Renal cortical epithelial cell (primary cell): ENCODE measurements around the gene HDHD3. TPM values are rescaled to one million over a fixed set of nuclear protein-coding genes. Genes with fewer than 3 reads are reported as not detected.
A peak's percentile ranks its signal among the peaks of the same experiment; 100 is the strongest.
"Not testable (repeated sequence)": the region's sequence is repeated elsewhere in the genome, so short reads cannot be mapped to it uniquely, and the experiment has no call there.

ENCODE experiments used
- DNase-seq: peaks from one replicate; pipeline ENCODE4 v3.0.0-alpha.2; 2011; ENCODE audit warnings: low read depth
- total RNA-seq: library from RNA; depleted of rRNA; stranded (reverse); fragments of >200 nt; gene quantifications from 2 replicates; pipeline ENCODE4 v1.2.3, GENCODE V29; 2014

HDHD3 gene
- total RNA-seq, 1 donor from 2014 or later = 23.8 TPM

GRCh38 chr9:113390192-113390960 is 13.6 kb upstream of the HDHD3 start:
- no peak for DNase-seq

GRCh38 chr9:113389451-113389850 is 12.7 kb upstream of the HDHD3 start:
- DNase-seq = no peak

- DNase-seq = no peak
These were observed 12.0 kb upstream of the HDHD3 start for GRCh38 chr9:113388833-113389232.

GRCh38 chr9:113387560-113388230 is 10.9 kb upstream of the HDHD3 start:
- DNase-seq = peak; percentile 90

- no peak for DNase-seq
These were observed 10.0 kb upstream of the HDHD3 start for GRCh38 chr9:113386571-113387393.

- peak; percentile 51 for DNase-seq
These were observed 5.2 kb upstream of the HDHD3 start for GRCh38 chr9:113381909-113382411.

- not testable (repeated sequence) for DNase-seq
These were observed 4.7 kb upstream of the HDHD3 start for GRCh38 chr9:113381441-113381840.

- DNase-seq = no peak
These were observed 4.1 kb upstream of the HDHD3 start for GRCh38 chr9:113380869-113381378.

- not testable (repeated sequence) for DNase-seq
These were observed 3.0 kb upstream of the HDHD3 start for GRCh38 chr9:113379829-113380210.

GRCh38 chr9:113379094-113379828 is 2.5 kb upstream of the HDHD3 start:
- DNase-seq = not testable (repeated sequence)

- DNase-seq = peak; percentile 57
These were observed 1.4 kb downstream of the HDHD3 start for GRCh38 chr9:113375057-113376023.

- DNase-seq = no peak
These were observed 3.0 kb downstream of the HDHD3 start for GRCh38 chr9:113373676-113374392.

- DNase-seq = no peak
These were observed 3.5 kb downstream of the HDHD3 start for GRCh38 chr9:113373256-113373655.

- no peak for DNase-seq
These were observed 4.7 kb downstream of the HDHD3 start for GRCh38 chr9:113372059-113372458.

GRCh38 chr9:113370806-113371325 is 5.9 kb downstream of the HDHD3 start:
- no peak for DNase-seq

GRCh38 chr9:113369855-113370140 is 7.0 kb downstream of the HDHD3 start:
- DNase-seq = no peak

GRCh38 chr9:113368982-113369854 is 7.6 kb downstream of the HDHD3 start:
- DNase-seq = no peak

GRCh38 chr9:113368348-113368981 is 8.3 kb downstream of the HDHD3 start:
- no peak for DNase-seq
